Stimulated activated CD8-positive, alpha-beta memory T cell treated with anti-CD3 and anti-CD28 coated beads, Interleukin-4, amount 100 ng/mL, for 1 hour (primary cell): ENCODE results near the gene ABLIM2.

Source experiments
- DNase-seq, 2 donors: peaks; one replicate each; pipeline ENCODE4 v3.0.0-alpha.2; 2020; ENCODE audit warnings: low read depth in 2 of 2, low spot score in 1 of 2

ABLIM2 gene

GRCh38 chr4:7987148-7987989 lies 171.2 kb downstream of the ABLIM2 start:
- DNase-seq: peak; percentile 32 to 59

GRCh38 chr4:7985891-7986441 lies 172.6 kb downstream of the ABLIM2 start:
- DNase-seq: no peak

- DNase-seq: no peak
Measured at GRCh38 chr4:7985072-7985471, 173.5 kb downstream of the ABLIM2 start.

- no peak for DNase-seq
Measured at GRCh38 chr4:7984286-7984925, 174.2 kb downstream of the ABLIM2 start.

GRCh38 chr4:7983296-7983695 lies 175.3 kb downstream of the ABLIM2 start:
- no peak for DNase-seq

- DNase-seq: no peak
Measured at GRCh38 chr4:7981738-7982394, 176.7 kb downstream of the ABLIM2 start.

GRCh38 chr4:7980036-7980435 lies 178.6 kb downstream of the ABLIM2 start:
- no peak for DNase-seq

GRCh38 chr4:7979652-7979968 lies 179.0 kb downstream of the ABLIM2 start:
- DNase-seq: no peak

GRCh38 chr4:7978907-7979651 lies 179.5 kb downstream of the ABLIM2 start:
- DNase-seq: no peak

- DNase-seq: no peak
Measured at GRCh38 chr4:7978489-7978888, 180.1 kb downstream of the ABLIM2 start.

- no peak for DNase-seq
Measured at GRCh38 chr4:7976634-7977033, 182.0 kb downstream of the ABLIM2 start.

GRCh38 chr4:7976025-7976424 lies 182.6 kb downstream of the ABLIM2 start:
- DNase-seq: no peak

GRCh38 chr4:7974425-7974824 lies 184.2 kb downstream of the ABLIM2 start:
- DNase-seq: no peak

GRCh38 chr4:7973545-7973981 lies 185.1 kb downstream of the ABLIM2 start:
- DNase-seq: no peak

GRCh38 chr4:7971881-7972500 lies 186.6 kb downstream of the ABLIM2 start:
- no peak for DNase-seq

GRCh38 chr4:7971159-7971631 lies 187.4 kb downstream of the ABLIM2 start:
- DNase-seq: no peak

- DNase-seq: no peak
Measured at GRCh38 chr4:7970361-7970946, 188.2 kb downstream of the ABLIM2 start.

- no peak for DNase-seq
Measured at GRCh38 chr4:7968262-7968896, 190.2 kb downstream of the ABLIM2 start.

GRCh38 chr4:7967501-7968261 lies 190.9 kb downstream of the ABLIM2 start:
- no peak for DNase-seq
